ENCODE measurements around the gene MRPL27.
"Not testable (repeated sequence)": the region's sequence is repeated elsewhere in the genome, so short reads cannot be mapped to it uniquely, and the experiment has no call there.

GRCh38 chr17:50419577-50419976 lies 46.6 kb upstream of the MRPL27 start:
- TF ChIP-seq CTCF (IDR thresholded peaks at IDR 0.05; ENCODE audit: low read length); EZH2 (IDR thresholded peaks at IDR 0.05; ENCODE audit: borderline replicate concordance, low read length): not testable (repeated sequence)

Data from OCI-LY1 (cell line).